ENCODE data around the gene HYCC2.
"Not testable (repeated sequence)": the region's sequence is repeated elsewhere in the genome, so short reads cannot be mapped to it uniquely, and the experiment has no call there.

HYCC2 gene

DNA sequence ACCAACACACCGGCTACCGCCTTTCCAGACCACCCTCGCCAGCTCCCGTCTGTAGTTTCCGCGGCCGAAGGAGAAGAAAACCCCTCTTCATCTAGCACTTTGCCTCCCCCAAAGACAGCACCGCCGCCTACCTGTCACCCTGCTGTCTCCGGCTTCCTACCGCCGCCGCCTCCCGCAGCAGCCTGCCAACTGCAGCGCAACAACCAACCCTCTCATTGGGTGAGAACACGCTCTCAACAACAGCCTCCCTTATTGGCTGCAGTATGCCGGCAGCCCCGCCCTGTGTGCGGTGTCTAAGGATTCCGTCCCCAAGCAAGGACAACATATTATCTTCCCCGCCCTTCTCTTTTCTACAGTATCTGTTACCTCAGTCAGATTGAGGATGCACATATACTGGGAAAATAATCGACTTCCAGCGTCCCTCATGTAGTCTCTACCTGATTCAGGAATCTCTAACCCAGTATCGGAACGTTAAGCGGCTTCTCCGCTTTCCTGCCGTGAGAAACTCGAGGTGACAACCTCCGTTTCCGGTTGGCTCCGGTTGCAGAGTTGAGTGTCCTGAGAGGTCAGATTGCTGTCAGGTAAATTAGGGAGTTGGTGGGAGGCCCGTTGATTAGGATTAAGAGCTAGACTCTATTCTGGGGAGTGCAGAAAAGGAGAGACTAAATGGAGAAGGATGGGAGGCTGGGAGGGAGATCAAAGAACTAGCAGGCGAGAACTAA is at the start of gene HYCC2, which contains the start of gene NDUFB3:
HYCC2 (minus strand) TSS at position 193 of the 722 bp plus-strand sequence. CDS start 47,662 bp downstream, outside the sequence.
NDUFB3 (plus strand) TSS at position 523 of the 722 bp plus-strand sequence. CDS start 6,882 bp downstream, outside the sequence.
- DNase-seq (ENCODE audit: low read depth, low spot score) = peak; percentile 98

DNA sequence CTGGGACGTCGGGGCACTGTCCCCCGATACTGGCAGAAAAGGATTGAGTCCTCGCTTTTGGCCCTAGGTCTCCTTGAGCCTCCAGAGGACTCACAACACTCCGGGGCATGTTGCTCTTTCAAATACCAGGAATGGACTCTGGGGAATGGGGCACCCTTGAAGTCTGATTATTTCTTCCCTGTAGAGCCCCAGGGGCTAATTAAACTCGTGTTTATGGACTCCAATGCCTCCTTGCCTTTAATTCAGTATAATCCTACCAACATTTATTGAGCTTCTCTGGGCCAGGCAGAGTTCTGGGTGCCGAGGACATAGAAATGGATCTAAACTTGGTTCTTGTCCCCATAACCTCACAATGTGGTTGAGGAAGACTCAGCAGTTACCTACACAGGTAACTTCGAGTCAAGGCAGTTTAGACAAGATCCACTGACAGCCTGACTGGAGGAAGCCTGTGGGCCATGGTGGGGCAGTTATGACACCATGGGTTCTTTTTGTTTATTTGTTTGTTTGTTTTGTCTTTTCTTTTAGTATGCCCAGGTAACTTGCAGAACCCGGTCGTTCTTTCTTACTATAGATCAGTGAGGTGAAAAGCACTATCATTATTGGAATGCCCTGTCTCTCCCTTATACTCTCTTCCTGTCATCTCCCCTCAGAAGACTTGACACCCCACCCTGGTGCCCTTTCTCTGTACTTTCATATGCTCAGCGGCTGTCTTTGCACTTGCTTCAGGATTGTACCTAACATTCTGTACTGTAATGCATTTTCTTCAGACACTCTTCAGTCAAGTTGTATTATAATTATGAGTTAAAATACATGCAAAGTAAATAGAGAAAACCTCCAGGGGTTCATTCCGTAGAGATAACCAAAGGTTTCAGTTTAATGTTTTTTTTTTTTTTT is 47.7 kb upstream of the HYCC2 start:
- DNase-seq (ENCODE audit: low read depth, low spot score) = peak; percentile 69

GRCh38 chr2:201118121-201118960 is 46.9 kb upstream of the HYCC2 start:
- DNase-seq (ENCODE audit: low read depth, low spot score) = peak; percentile 93

DNA sequence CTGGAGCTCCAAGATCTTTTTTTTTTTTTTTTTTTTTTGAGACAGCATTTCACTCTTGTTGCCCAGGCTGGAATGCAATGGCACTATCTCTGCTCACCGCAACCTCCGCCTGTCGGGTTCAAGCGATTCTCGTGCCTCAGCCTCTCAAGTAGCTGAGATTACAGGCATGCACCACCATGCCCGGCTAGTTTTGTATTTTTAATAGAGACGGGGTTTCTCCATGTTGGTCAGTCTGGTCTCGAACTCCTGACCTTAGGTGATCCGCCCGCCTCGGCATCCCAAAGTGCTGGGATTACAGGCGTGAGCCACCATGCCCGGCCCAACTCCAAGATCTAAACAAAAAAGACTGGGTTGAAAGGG is 46.2 kb upstream of the HYCC2 start:
- not testable (repeated sequence) for DNase-seq (ENCODE audit: low read depth, low spot score)

- peak; percentile 80 for DNase-seq (ENCODE audit: low read depth, low spot score)
Measured at GRCh38 chr2:201116959-201117734, 45.7 kb upstream of the HYCC2 start.

- DNase-seq (ENCODE audit: low read depth, low spot score) = peak; percentile 85
Measured at GRCh38 chr2:201116115-201116958, 44.9 kb upstream of the HYCC2 start, which contains the start of gene CFLAR. Gene CFLAR (plus strand): TSS chr2:201116164. CDS start chr2:201129866, 13,702 bp downstream.

- DNase-seq (ENCODE audit: low read depth, low spot score) = peak; percentile 42
Measured at GRCh38 chr2:201114846-201115245, 43.4 kb upstream of the HYCC2 start.

- DNase-seq (ENCODE audit: low read depth, low spot score) = no peak
Measured at GRCh38 chr2:201114350-201114749, 42.9 kb upstream of the HYCC2 start.

GRCh38 chr2:201111096-201111495 is 39.6 kb upstream of the HYCC2 start:
- no peak for DNase-seq (ENCODE audit: low read depth, low spot score)

- DNase-seq (ENCODE audit: low read depth, low spot score) = no peak
Measured at GRCh38 chr2:201110615-201111014, 39.1 kb upstream of the HYCC2 start.

DNA sequence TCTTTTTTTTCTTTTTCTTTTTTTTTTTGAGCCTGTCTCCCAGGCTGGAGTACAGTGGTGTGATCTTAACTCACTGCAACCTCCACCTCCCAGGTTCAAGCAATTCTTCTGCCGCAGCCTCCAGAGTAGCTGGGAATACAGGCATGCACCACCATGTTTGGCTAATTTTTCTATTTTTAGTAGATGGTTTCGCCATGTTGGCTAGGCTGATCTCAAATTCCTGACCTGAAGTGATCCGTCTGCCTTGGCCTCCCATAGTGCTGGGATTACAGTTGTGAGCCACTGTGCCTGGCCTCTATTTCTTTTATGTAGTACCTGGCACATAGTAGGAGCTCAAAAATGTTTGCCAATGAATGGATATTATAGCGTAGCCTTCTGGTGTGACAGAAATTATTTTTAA is 37.7 kb upstream of the HYCC2 start:
- DNase-seq (ENCODE audit: low read depth, low spot score) = no peak

- DNase-seq (ENCODE audit: low read depth, low spot score) = no peak
Measured at GRCh38 chr2:201108341-201108740, 36.9 kb upstream of the HYCC2 start.

DNA sequence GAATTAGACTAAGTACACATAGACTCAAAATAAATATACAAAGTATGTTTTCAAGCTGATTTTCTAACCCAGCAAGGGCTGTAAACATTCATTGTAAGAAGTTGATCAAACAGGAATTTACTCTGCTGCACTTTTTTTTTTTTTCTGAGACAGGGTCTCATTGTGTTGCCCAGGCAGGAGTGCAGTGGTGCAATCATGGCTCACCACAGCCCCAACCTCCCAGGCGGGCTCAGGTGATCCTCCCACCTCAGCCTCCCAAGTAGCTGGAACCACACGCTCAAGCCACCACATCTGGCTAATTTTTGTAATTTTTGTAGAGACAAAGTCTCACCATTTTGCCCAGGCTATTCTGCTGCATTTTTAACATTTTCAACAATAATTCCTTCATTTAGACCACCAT is 36.2 kb upstream of the HYCC2 start:
- DNase-seq (ENCODE audit: low read depth, low spot score) = no peak

GRCh38 chr2:201105759-201106158 is 34.3 kb upstream of the HYCC2 start:
- no peak for DNase-seq (ENCODE audit: low read depth, low spot score)

DNA sequence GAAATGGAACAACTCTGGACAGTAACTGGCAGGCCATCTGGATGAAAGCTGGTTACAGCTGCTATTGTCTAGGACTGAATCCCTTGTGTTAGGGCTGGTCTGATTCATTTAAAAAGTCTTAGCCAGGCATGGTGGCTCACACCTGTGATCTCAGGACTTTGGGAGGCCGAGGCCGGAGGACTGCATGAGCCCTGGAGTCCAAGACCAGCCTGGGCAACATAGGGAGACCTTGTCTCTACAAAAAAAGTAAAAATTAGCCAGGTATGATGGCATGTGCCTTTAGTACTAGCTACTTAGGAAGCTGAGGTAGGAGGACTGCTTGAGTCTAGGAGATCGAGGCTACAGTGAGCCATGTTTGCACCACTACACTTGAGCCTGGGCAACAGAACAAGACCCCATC is 29.0 kb upstream of the HYCC2 start:
- no peak for DNase-seq (ENCODE audit: low read depth, low spot score)

GRCh38 chr2:201093573-201093972 is 22.1 kb upstream of the HYCC2 start:
- no peak for DNase-seq (ENCODE audit: low read depth, low spot score)

GRCh38 chr2:201090574-201090973 is 19.1 kb upstream of the HYCC2 start:
- no peak for DNase-seq (ENCODE audit: low read depth, low spot score)

GRCh38 chr2:201084863-201085262 is 13.4 kb upstream of the HYCC2 start:
- no peak for DNase-seq (ENCODE audit: low read depth, low spot score)

GRCh38 chr2:201074996-201075395 is 3.5 kb upstream of the HYCC2 start:
- no peak for DNase-seq (ENCODE audit: low read depth, low spot score)

DNA sequence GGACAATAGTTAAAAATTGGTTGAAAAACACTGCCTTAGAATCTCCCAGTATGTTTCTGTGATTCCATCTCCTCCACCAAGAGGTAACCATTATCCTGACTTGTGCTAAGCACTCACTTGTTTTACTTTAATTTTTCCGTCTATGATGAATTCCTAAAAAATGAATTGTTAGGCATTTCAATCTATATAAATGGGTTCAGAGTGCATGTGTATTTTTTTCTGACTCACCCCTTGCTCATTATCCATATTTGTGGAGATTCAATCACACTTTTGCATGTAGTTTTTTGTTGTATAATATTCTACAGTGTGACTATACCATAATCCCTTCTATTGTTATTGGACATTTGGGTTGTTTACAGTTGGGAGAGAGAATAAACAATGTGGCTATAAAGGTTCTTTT is 1.6 kb upstream of the HYCC2 start:
- no peak for DNase-seq (ENCODE audit: low read depth, low spot score)
